SK-N-SH treated with all-trans-retinoic acid at 6 μM for 48 hours (cell line): ENCODE data around the gene DNMT3A.

Experiments
- ARNTL ChIP-seq: fragments of 450-650 bp; formaldehyde crosslinking; IDR thresholded peaks from 2 replicates; pipeline ENCODE4 v1.5.0; 2020; ENCODE audit warnings: low read depth, mild to moderate bottlenecking, moderate library complexity, borderline replicate concordance
- BACH2 ChIP-seq: fragments of 250-450 bp; sonication (Bioruptor Pico); IDR thresholded peaks from 2 replicates; pipeline ENCODE4 v1.9.0; 2021; ENCODE audit warnings: mild to moderate bottlenecking, borderline replicate concordance
- GLIS3 ChIP-seq: fragments of 250-450 bp; sonication (Bioruptor Pico); IDR thresholded peaks from 2 replicates; pipeline ENCODE4 v1.5.0; 2020; ENCODE audit warnings: mild to moderate bottlenecking, moderate library complexity
- RARB ChIP-seq: fragments of 250-450 bp; sonication (Bioruptor Pico); IDR thresholded peaks from 2 replicates; pipeline ENCODE4 v1.8.0; 2021; ENCODE audit warnings: mild to moderate bottlenecking, moderate library complexity
- SNAI2 ChIP-seq: fragments of 250-450 bp; sonication (Bioruptor Pico); IDR thresholded peaks from 2 replicates; pipeline ENCODE4 v1.5.0; 2020; ENCODE audit warnings: mild to moderate bottlenecking, moderate library complexity
- ZC3H10 ChIP-seq: fragments of 250-450 bp; sonication (Bioruptor Pico); IDR thresholded peaks from 2 replicates; pipeline ENCODE4 v1.5.1; 2021; ENCODE audit warnings: mild to moderate bottlenecking, moderate library complexity
- ZFP3 ChIP-seq: fragments of 250-450 bp; sonication (Bioruptor Pico); IDR thresholded peaks from 2 replicates; pipeline ENCODE4 v1.5.0; 2020; ENCODE audit warnings: mild to moderate bottlenecking, moderate library complexity
- ZNF565 ChIP-seq: fragments of 450-650 bp; formaldehyde crosslinking; conservative IDR thresholded peaks from 2 replicates; pipeline ENCODE4 v1.5.0; 2020; ENCODE audit warnings: low read depth, mild to moderate bottlenecking, moderate library complexity
- ZNF8 ChIP-seq: fragments of 450-650 bp; formaldehyde crosslinking; IDR thresholded peaks from 2 replicates; pipeline ENCODE4 v1.5.0; 2020; ENCODE audit warnings: mild to moderate bottlenecking, moderate library complexity
- TF ChIP-seq, protein P1 (sequence below): fragments of 250-450 bp; sonication (Bioruptor Pico); IDR thresholded peaks from 2 replicates; pipeline ENCODE4 v1.8.0; 2020; ENCODE audit warnings: mild to moderate bottlenecking, moderate library complexity, borderline replicate concordance
- TF ChIP-seq, protein P2 (sequence below): fragments of 250-450 bp; sonication (Bioruptor Pico); IDR thresholded peaks from 2 replicates; pipeline ENCODE4 v1.5.1; 2020; ENCODE audit warnings: low read depth, mild to moderate bottlenecking, moderate library complexity
- TF ChIP-seq, protein P3 (sequence below): fragments of 250-450 bp; sonication (Bioruptor Pico); IDR thresholded peaks from 2 replicates; pipeline ENCODE4 v1.5.1; 2021; ENCODE audit warnings: mild to moderate bottlenecking, moderate library complexity
- TF ChIP-seq, protein P4 (sequence below): fragments of 250-450 bp; sonication (Bioruptor Pico); IDR thresholded peaks from 2 replicates; pipeline ENCODE4 v1.8.0; 2021; ENCODE audit warnings: low read depth, mild to moderate bottlenecking, moderate library complexity, borderline replicate concordance

DNA sequence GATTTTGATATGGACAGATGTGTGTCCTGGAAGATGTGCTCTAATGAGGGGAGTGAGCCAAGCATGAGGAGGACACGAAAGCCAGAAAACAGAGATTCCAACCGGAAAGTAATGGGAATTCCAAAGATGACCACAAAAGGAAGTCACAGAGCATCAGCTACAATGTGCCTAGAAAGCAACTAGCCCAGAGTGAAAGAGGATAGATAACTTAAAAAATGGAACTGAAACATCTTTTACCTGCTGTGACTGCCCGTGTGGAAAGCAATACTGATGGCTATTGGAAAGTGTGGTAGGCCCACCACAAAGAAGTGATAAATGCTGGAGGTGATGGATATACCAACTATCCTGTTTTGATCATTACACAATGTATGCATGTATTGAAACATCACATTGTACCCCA, 21.6 kb downstream of the DNMT3A start:
- TF ChIP-seq ZNF8 = no peak
- TF ChIP-seq ARNTL (CRISPR knock-in tag) = no peak
- TF ChIP-seq, protein P1, sequence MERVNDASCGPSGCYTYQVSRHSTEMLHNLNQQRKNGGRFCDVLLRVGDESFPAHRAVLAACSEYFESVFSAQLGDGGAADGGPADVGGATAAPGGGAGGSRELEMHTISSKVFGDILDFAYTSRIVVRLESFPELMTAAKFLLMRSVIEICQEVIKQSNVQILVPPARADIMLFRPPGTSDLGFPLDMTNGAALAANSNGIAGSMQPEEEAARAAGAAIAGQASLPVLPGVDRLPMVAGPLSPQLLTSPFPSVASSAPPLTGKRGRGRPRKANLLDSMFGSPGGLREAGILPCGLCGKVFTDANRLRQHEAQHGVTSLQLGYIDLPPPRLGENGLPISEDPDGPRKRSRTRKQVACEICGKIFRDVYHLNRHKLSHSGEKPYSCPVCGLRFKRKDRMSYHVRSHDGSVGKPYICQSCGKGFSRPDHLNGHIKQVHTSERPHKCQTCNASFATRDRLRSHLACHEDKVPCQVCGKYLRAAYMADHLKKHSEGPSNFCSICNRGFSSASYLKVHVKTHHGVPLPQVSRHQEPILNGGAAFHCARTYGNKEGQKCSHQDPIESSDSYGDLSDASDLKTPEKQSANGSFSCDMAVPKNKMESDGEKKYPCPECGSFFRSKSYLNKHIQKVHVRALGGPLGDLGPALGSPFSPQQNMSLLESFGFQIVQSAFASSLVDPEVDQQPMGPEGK = no peak
- TF ChIP-seq GLIS3 (CRISPR knock-in tag) = no peak
- no peak for TF ChIP-seq RARB
- TF ChIP-seq, protein P2, sequence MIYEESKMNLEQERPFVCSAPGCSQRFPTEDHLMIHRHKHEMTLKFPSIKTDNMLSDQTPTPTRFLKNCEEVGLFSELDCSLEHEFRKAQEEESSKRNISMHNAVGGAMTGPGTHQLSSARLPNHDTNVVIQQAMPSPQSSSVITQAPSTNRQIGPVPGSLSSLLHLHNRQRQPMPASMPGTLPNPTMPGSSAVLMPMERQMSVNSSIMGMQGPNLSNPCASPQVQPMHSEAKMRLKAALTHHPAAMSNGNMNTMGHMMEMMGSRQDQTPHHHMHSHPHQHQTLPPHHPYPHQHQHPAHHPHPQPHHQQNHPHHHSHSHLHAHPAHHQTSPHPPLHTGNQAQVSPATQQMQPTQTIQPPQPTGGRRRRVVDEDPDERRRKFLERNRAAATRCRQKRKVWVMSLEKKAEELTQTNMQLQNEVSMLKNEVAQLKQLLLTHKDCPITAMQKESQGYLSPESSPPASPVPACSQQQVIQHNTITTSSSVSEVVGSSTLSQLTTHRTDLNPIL (CRISPR knock-in tag) = no peak
- no peak for TF ChIP-seq SNAI2 (CRISPR knock-in tag)
- TF ChIP-seq, protein P3, sequence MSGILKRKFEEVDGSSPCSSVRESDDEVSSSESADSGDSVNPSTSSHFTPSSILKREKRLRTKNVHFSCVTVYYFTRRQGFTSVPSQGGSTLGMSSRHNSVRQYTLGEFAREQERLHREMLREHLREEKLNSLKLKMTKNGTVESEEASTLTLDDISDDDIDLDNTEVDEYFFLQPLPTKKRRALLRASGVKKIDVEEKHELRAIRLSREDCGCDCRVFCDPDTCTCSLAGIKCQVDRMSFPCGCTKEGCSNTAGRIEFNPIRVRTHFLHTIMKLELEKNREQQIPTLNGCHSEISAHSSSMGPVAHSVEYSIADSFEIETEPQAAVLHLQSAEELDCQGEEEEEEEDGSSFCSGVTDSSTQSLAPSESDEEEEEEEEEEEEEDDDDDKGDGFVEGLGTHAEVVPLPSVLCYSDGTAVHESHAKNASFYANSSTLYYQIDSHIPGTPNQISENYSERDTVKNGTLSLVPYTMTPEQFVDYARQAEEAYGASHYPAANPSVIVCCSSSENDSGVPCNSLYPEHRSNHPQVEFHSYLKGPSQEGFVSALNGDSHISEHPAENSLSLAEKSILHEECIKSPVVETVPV (CRISPR knock-in tag) = no peak
- no peak for TF ChIP-seq ZFP3 (CRISPR knock-in tag)
- no peak for TF ChIP-seq BACH2 (CRISPR knock-in tag)
- no peak for TF ChIP-seq ZC3H10 (CRISPR knock-in tag)
- no peak for TF ChIP-seq ZNF565 (CRISPR knock-in tag)
- TF ChIP-seq, protein P4, sequence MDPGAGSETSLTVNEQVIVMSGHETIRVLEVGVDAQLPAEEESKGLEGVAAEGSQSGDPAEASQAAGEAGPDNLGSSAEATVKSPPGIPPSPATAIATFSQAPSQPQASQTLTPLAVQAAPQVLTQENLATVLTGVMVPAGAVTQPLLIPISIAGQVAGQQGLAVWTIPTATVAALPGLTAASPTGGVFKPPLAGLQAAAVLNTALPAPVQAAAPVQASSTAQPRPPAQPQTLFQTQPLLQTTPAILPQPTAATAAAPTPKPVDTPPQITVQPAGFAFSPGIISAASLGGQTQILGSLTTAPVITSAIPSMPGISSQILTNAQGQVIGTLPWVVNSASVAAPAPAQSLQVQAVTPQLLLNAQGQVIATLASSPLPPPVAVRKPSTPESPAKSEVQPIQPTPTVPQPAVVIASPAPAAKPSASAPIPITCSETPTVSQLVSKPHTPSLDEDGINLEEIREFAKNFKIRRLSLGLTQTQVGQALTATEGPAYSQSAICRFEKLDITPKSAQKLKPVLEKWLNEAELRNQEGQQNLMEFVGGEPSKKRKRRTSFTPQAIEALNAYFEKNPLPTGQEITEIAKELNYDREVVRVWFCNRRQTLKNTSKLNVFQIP = no peak
